Adrenal gland (tissue), 5 donors: ENCODE measurements around the gene GPR158.

Source experiments
- CTCF ChIP-seq, 6 experiments: fragments of 450-650 bp in 4 of 6; fragments of 200-600 bp in 2 of 6; sonication (generic) in 1 of 6; IDR thresholded peaks; 1 replicate in 5 of 6; 2 replicates in 1 of 6; pipeline versions ENCODE4 v1.5.1 to v1.8.0; 2016 to 2021; ENCODE audit warnings: antibody characterized with exemption in 6 of 6, mild to moderate bottlenecking in 2 of 6, moderate library complexity in 1 of 6
- POLR2A ChIP-seq, 2 donors: fragments of 450-650 bp; IDR thresholded peaks; one replicate each; pipeline ENCODE4 v1.6.1; 2017; ENCODE audit warnings: antibody characterized with exemption in 2 of 2, mild to moderate bottlenecking in 2 of 2, moderate library complexity in 1 of 2
- donor health status: DM: no; HTN: no; CAD: no.

GRCh38 chr10:25436431-25436830 lies 261.6 kb downstream of the GPR158 start:
- TF ChIP-seq CTCF (IDR thresholded peaks at IDR 0.05), result no peak
- no peak for TF ChIP-seq POLR2A (IDR thresholded peaks at IDR 0.05)
